Spinal cord (tissue), 10 donors: ENCODE measurements around the gene SLC25A51. TPM values are rescaled to one million over a fixed set of nuclear protein-coding genes. Genes with fewer than 3 reads are reported as not detected.

Source experiments
- DNase-seq, 6 donors: peaks; one replicate each; pipeline versions ENCODE4 v3.0.0 to v3.0.0-alpha.2; 2013 to 2015; ENCODE audit warnings: low spot score in 6 of 6, low read depth in 4 of 6
- H3K27ac ChIP-seq: one replicate; pipeline ENCODE4 v1.5.1; 2013; ENCODE audit warnings: low read depth, low read length, control low read depth
- H3K27me3 ChIP-seq: one replicate; pipeline ENCODE4 v1.6.1; 2013; ENCODE audit warnings: low read length; ENCODE audit not compliant: control insufficient read depth, insufficient read depth
- H3K36me3 ChIP-seq: one replicate; pipeline ENCODE4 v1.6.1; 2013; ENCODE audit warnings: low read length; ENCODE audit not compliant: control insufficient read depth, insufficient read depth
- H3K4me1 ChIP-seq: one replicate; pipeline ENCODE4 v1.6.1; 2013; ENCODE audit warnings: low read length; ENCODE audit not compliant: control insufficient read depth, insufficient read depth
- H3K4me3 ChIP-seq: one replicate; pipeline ENCODE4 v1.5.1; 2013; ENCODE audit warnings: low read depth, low read length, control low read depth
- H3K9me3 ChIP-seq: one replicate; pipeline ENCODE4 v1.6.1; 2013; ENCODE audit warnings: low read length; ENCODE audit not compliant: control insufficient read depth, insufficient read depth
- WGBS: methylation state at CpG from one replicate; pipeline ENCODE4 v1.1.5; 2013; ENCODE audit warnings: missing lambda C conversion rate; ENCODE audit not compliant: insufficient coverage; 5-methylcytosine and 5-hydroxymethylcytosine counted together
- polyA plus RNA-seq, 2 donors: library from polyadenylated mRNA; unstranded; fragments of 120-200 nt; gene quantifications; one replicate each; pipeline ENCODE4 v1.2.1, GENCODE V29; 2013; ENCODE audit not compliant: insufficient read length in 2 of 2
- total RNA-seq, 2 donors: library from RNA; depleted of rRNA in 1 of 2; stranded (reverse); fragments of 120-200 nt in 1 of 2; fragments of >200 nt in 1 of 2; gene quantifications; one replicate each; pipeline versions ENCODE4 v1.2.3 to v1.2.4, GENCODE V29; 2013 to 2014
- donor health status: healthy.

Gene SLC25A51
- total and polyA plus RNA-seq, 4 donors, result 19.8 to 56.3 (median 29.6) TPM

DNA sequence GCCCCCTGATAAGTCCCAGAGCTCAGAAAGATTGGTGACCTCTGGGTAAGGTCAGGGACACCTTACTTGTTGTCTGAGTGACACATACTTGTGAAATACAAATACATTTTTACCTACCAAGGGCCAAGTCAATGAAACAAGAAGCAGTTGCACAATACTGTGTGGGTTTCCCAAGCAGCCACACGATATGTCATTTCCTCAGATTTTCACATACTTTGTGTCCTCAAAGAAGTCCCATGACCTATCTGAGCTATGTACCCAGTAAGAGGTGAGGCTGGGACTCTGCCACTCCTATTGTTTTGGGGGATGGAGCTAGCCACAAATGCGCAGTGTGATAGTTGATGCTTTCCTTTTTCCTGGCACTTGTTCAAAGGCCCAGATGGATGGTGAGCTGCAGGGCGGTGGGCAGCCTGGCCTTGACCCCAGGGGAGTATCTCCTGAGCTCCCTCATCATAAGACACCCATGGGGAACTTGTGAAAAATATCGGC, 4.8 kb upstream of the SLC25A51 start:
- no peaks in the 10 kb centered on the region for H3K27me3 ChIP-seq
- no peak overlapping the region for H3K27ac ChIP-seq
- 86% methylated on average over 1 of the region's 4 CpGs for WGBS
- DNase-seq, result no peak
- H3K36me3 ChIP-seq, result no peaks in the 10 kb centered on the region
- H3K4me3 ChIP-seq, result no peak overlapping the region
- peaks cover 10% of the 10 kb centered on the region for H3K4me1 ChIP-seq
- no peaks in the 10 kb centered on the region for H3K9me3 ChIP-seq

- Histone ChIP-seq H3K27me3 (no peaks in the 10 kb centered on the region), H3K9me3 (no peaks in the 10 kb centered on the region), H3K27ac (no peak overlapping the region), H3K36me3 (no peaks in the 10 kb centered on the region), H3K4me3 (no peak overlapping the region), H3K4me1 (peaks cover 9% of the 10 kb centered on the region)
- 88% methylated on average over 1 of the region's 4 CpGs for WGBS
- no peak for DNase-seq
Observed at GRCh38 chr9:37908283-37908682, 4.4 kb upstream of the SLC25A51 start.

GRCh38 chr9:37906312-37907239, 2.6 kb upstream of the SLC25A51 start:
- Histone ChIP-seq H3K27me3 (no peaks in the 10 kb centered on the region), H3K9me3 (no peaks in the 10 kb centered on the region), H3K36me3 (no peaks in the 10 kb centered on the region), H3K4me3 (no peak overlapping the region), H3K4me1 (peaks cover 9% of the 10 kb centered on the region), H3K27ac (no peak overlapping the region)
- DNase-seq, result no peak
- 83% methylated on average over 6 of the region's 11 CpGs for WGBS

- Histone ChIP-seq H3K27ac (no peak overlapping the region), H3K9me3 (no peaks in the 10 kb centered on the region), H3K4me3 (no peak overlapping the region), H3K4me1 (peaks cover 9% of the 10 kb centered on the region), H3K27me3 (no peaks in the 10 kb centered on the region), H3K36me3 (peaks cover 1% of the 10 kb centered on the region)
- DNase-seq, result no peak
- 73% methylated on average over 4 of the region's 4 CpGs for WGBS
Observed at GRCh38 chr9:37905776-37906175, 1.8 kb upstream of the SLC25A51 start.

DNA sequence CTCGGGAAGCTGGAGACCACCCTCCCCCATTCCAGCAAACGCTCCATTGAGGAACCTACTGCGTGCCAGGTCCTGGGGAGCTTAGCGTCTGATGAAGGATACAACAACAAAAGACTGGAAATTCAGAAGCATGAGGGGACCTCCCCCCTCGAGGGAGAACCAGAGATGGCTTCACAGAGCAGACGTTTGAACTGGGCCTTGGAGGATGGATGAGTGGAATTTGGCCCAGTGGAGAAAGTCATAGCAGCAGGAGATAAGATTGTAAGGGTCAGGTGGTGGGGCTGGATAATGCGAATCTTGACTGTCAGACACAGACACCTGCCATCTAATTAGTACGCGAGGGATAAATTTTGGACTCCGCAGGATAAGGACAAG, 1.2 kb upstream of the SLC25A51 start:
- Histone ChIP-seq H3K4me1 (peaks cover 9% of the 10 kb centered on the region), H3K9me3 (no peaks in the 10 kb centered on the region), H3K4me3 (peak overlapping the region; percentile 72), H3K27ac (peak overlapping the region; percentile 54), H3K36me3 (peaks cover 2% of the 10 kb centered on the region), H3K27me3 (no peaks in the 10 kb centered on the region)
- 53% methylated on average over 9 of the region's 10 CpGs for WGBS
- peak in 1 of 6 donors; percentile 42 for DNase-seq

DNA sequence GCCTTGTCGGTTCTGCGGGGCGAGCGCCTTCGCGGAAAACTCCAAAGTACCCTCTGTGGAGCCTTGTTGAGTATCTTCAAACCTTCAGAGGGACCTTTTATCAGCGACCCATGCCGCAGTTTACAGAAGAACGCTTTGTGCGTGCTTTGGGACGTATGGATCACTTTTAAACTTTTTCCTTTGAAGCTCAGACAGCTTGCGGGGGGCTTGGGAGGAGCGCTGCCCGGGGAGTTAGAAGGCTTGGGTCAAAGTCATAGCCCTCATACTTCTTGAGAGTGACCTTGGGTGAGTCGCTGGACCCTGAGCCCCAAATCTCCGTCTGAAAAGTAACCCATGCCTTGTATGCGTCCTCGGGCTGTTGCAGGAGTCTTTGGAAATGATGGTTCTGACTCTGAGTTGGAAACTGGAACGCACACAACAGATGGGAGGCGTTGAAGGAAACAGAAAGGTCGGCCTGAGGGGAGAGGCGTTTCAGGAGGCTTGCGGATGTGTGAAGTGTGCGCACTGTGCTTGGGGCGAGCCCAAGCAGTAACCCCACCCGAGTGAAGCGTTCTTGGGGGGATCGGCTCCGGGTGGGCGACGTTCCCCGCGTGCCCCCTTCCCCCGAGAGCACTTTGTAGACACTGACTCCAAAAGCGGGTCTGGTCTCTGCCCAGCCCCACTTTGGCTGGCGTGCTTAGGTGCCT, 661 bp upstream of the SLC25A51 start:
- no peak for DNase-seq
- Histone ChIP-seq H3K9me3 (no peaks in the 10 kb centered on the region), H3K27me3 (no peaks in the 10 kb centered on the region), H3K4me1 (peaks cover 9% of the 10 kb centered on the region), H3K36me3 (peaks cover 2% of the 10 kb centered on the region), H3K27ac (peak overlapping the region; percentile 54), H3K4me3 (peak overlapping the region; percentile 72)
- 17% methylated on average over 36 of the region's 36 CpGs for WGBS

GRCh38 chr9:37902796-37903646, 906 bp downstream of the SLC25A51 start:
- no peaks in the 10 kb centered on the region for H3K27me3 ChIP-seq
- H3K27ac ChIP-seq, result peak overlapping the region; percentile 10
- H3K36me3 ChIP-seq, result peaks cover 6% of the 10 kb centered on the region
- peak overlapping the region; percentile 72 for H3K4me3 ChIP-seq
- DNase-seq, result peak in 1 of 6 donors; percentile 58
- H3K4me1 ChIP-seq, result peaks cover 9% of the 10 kb centered on the region
- 8% methylated on average over 16 of the region's 17 CpGs for WGBS
- H3K9me3 ChIP-seq, result no peaks in the 10 kb centered on the region

DNA sequence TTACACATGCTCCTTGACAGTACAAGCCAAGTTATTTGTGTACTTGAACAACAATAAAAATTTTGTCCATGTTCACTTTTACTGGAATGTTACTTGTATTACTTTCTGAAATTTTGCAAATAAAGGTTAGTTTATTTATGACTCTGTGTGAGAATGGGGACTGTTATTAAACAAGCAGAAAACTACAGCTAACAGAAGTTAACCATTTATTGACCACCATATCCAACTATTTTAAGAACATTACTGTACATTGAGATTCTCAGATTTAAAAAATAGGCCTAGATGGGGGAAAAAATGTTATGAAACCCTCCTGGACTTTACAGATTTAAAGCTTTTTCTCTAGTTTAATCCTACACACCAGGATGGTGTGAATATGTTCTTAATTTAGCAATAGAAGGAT, 1.8 kb downstream of the SLC25A51 start:
- Histone ChIP-seq H3K4me3 (no peak overlapping the region), H3K27me3 (no peaks in the 10 kb centered on the region)
- no peak for DNase-seq

GRCh38 chr9:37899041-37899440, 4.9 kb downstream of the SLC25A51 start:
- no peak for DNase-seq
- no peak overlapping the region for H3K27ac ChIP-seq

More for the DNA sequence above, 1.8 kb downstream of the SLC25A51 start:
- Histone ChIP-seq H3K4me1 (peaks cover 9% of the 10 kb centered on the region), H3K9me3 (no peaks in the 10 kb centered on the region), H3K36me3 (peaks cover 6% of the 10 kb centered on the region), H3K27ac (no peak overlapping the region)

More at GRCh38 chr9:37899041-37899440, 4.9 kb downstream of the SLC25A51 start:
- Histone ChIP-seq H3K27me3 (no peaks in the 10 kb centered on the region), H3K36me3 (peaks cover 24% of the 10 kb centered on the region), H3K9me3 (no peaks in the 10 kb centered on the region), H3K4me3 (no peak overlapping the region), H3K4me1 (no peaks in the 10 kb centered on the region)
- WGBS, result 100% methylated on average over 1 of the region's 2 CpGs
